A673 (cell line): ENCODE data around the gene NLGN1. TPM values are rescaled to one million over a fixed set of nuclear protein-coding genes. Genes with fewer than 3 reads are reported as not detected.

ENCODE experiments used
- BruUV-seq: library from RNA; stranded (reverse); fragments of 400-500 nt; replicated peaks from 2 replicates; lab custom pipeline; 2021; lab: Mats Ljungman, UMichigan
- CTCF ChIA-PET: fragments of 300-600 bp; sonication (Branson Sonifier 250); formaldehyde crosslinking; loops from one replicate; lab custom pipeline; 2022; ENCODE audit warnings: antibody characterized with exemption; lab: Charles Lee
- POLR2A ChIA-PET: fragments of 300-600 bp; sonication (Branson Sonifier 250); formaldehyde crosslinking; loops from one replicate; lab custom pipeline; 2022; ENCODE audit warnings: antibody characterized with exemption; ENCODE audit not compliant: low non-redundant PET; lab: Charles Lee
- DNase-seq: peaks from one replicate; pipeline ENCODE4 v3.0.0-alpha.2; 2015; ENCODE audit warnings: low spot score
- H3K27ac ChIP-seq: fragments of 200-600 bp; sonication (generic); 2 replicates; pipeline ENCODE4 v1.5.1; 2016; ENCODE audit warnings: mixed run types, low read depth, mild to moderate bottlenecking, mixed read lengths, antibody characterized with exemption, low read length; ENCODE audit not compliant: poor library complexity, severe bottlenecking
- H3K27me3 ChIP-seq: fragments of 200-600 bp; sonication (generic); replicated peaks from 2 replicates; pipeline ENCODE4 v1.6.1; 2017; ENCODE audit warnings: mixed run types, low read depth, mild to moderate bottlenecking, mixed read lengths, antibody characterized with exemption, low read length; ENCODE audit not compliant: insufficient read depth, poor library complexity
- H3K36me3 ChIP-seq: fragments of 200-600 bp; sonication (generic); 2 replicates; pipeline ENCODE4 v1.6.1; 2016; ENCODE audit warnings: mixed run types, mild to moderate bottlenecking, mixed read lengths, antibody characterized with exemption, low read length; ENCODE audit not compliant: insufficient read depth, poor library complexity, severe bottlenecking
- H3K4me1 ChIP-seq: fragments of 200-600 bp; sonication (generic); 2 replicates; pipeline ENCODE4 v1.6.1; 2017; ENCODE audit warnings: mixed run types, mild to moderate bottlenecking, mixed read lengths, antibody characterized with exemption, low read length; ENCODE audit not compliant: insufficient read depth, poor library complexity, severe bottlenecking
- H3K4me3 ChIP-seq: fragments of 200-600 bp; sonication (generic); 2 replicates; pipeline ENCODE4 v1.5.1; 2016; ENCODE audit warnings: low read depth, mixed run types, mild to moderate bottlenecking, mixed read lengths, low read length; ENCODE audit not compliant: poor library complexity, severe bottlenecking
- H3K9me3 ChIP-seq: fragments of 200-600 bp; sonication (generic); 2 replicates; pipeline ENCODE4 v1.6.1; 2016; ENCODE audit warnings: mixed run types, low read depth, mild to moderate bottlenecking, mixed read lengths, antibody characterized with exemption, low read length; ENCODE audit not compliant: poor library complexity, severe bottlenecking
- CTCF ChIP-seq: fragments of 300-800, 200-600 bp; sonication (generic); conservative IDR thresholded peaks from 2 replicates; pipeline ENCODE4 v1.5.1; 2017; ENCODE audit warnings: low read depth, mild to moderate bottlenecking, antibody characterized with exemption, low read length, moderate library complexity, mixed read lengths
- EZH2 ChIP-seq: fragments of 200-600 bp; sonication (generic); IDR thresholded peaks from 2 replicates; pipeline ENCODE4 v1.6.1; 2017; ENCODE audit warnings: borderline replicate concordance, low read depth, mild to moderate bottlenecking, mixed read lengths, antibody characterized with exemption, low read length; ENCODE audit not compliant: poor library complexity, severe bottlenecking
- intact Hi-C: fragments of 100-400 bp; cut with micrococcal nuclease; formaldehyde crosslinking; loops from one replicate; pipeline ENCODE4 v1.10.0; 2022; ENCODE audit not compliant: unreplicated experiment
- total RNA-seq: library from RNA; stranded (reverse); gene quantifications from 2 replicates; pipeline ENCODE4 v1.2.3, GENCODE V29; 2021

The NLGN1 gene
- total RNA-seq, 1 experiment from 2014 or later: 0.39 TPM

GRCh38 chr3:174275336-174275735, 877.8 kb downstream of the NLGN1 start:
- intact Hi-C loops: no loop called here
- Histone ChIP-seq H3K27ac (no peak overlapping the region), H3K9me3 (no peaks in the 10 kb centered on the region), H3K4me3 (no peak overlapping the region), H3K4me1 (no peaks in the 10 kb centered on the region), H3K27me3 (no peaks in the 10 kb centered on the region), H3K36me3 (no peaks in the 10 kb centered on the region)
- TF ChIP-seq EZH2 (no peak), CTCF (no peak)
- ChIA-PET CTCF (no interaction called here), POLR2A (no interaction called here)
- no peak for DNase-seq
- no TSS peak for BruUV-seq

- no peak overlapping the region for H3K4me3 ChIP-seq
- no peak for DNase-seq
- H3K4me1 ChIP-seq: no peaks in the 10 kb centered on the region
- H3K27me3 ChIP-seq: no peaks in the 10 kb centered on the region
- TF ChIP-seq EZH2: no peak
- TF ChIP-seq CTCF: no peak
- no peaks in the 10 kb centered on the region for H3K36me3 ChIP-seq
- ChIA-PET CTCF (no interaction called here), POLR2A (no interaction called here)
- intact Hi-C loops: no loop called here
- no TSS peak for BruUV-seq
- H3K27ac ChIP-seq: no peak overlapping the region
- no peaks in the 10 kb centered on the region for H3K9me3 ChIP-seq
Observed at GRCh38 chr3:174276826-174277225, 879.3 kb downstream of the NLGN1 start.

- Histone ChIP-seq H3K9me3 (no peaks in the 10 kb centered on the region), H3K4me1 (no peaks in the 10 kb centered on the region), H3K4me3 (no peak overlapping the region), H3K36me3 (no peaks in the 10 kb centered on the region), H3K27me3 (no peaks in the 10 kb centered on the region), H3K27ac (no peak overlapping the region)
- intact Hi-C loops: no loop called here
- TF ChIP-seq CTCF (no peak), EZH2 (no peak)
- no TSS peak for BruUV-seq
- POLR2A ChIA-PET: no interaction called here
- CTCF ChIA-PET: no interaction called here
- no peak for DNase-seq
Observed at GRCh38 chr3:174278094-174278493, 880.5 kb downstream of the NLGN1 start.
